HEK293 (cell line): ENCODE results near the gene RTCA.
A peak's percentile ranks its signal among the peaks of the same experiment; 100 is the strongest.

ENCODE experiments used
- CTCF ChIA-PET: fragments of 350-600 bp; formaldehyde crosslinking; extraction: SDS; loops from one replicate; lab custom pipeline; 2021; ENCODE audit warnings: antibody characterized with exemption; lab: Yijun Ruan, JAX
- POLR2A ChIA-PET: fragments of 300-600 bp; formaldehyde crosslinking; extraction: SDS; loops from one replicate; lab custom pipeline; 2020; ENCODE audit warnings: antibody characterized with exemption, inconsistent platforms; lab: Yijun Ruan, JAX
- H3K27ac ChIP-seq: fragments of 200-500 bp; sonication (Bioruptor generic); 2 replicates; pipeline ENCODE4 v1.5.1; 2014; ENCODE audit warnings: low read depth, low read length, control low read depth, inconsistent platforms; ENCODE audit errors: extremely low read depth
- H3K36me3 ChIP-seq, 2 experiments: fragments of 200-500 bp in 1 of 2; sonication (Bioruptor generic) in 1 of 2; 1 replicate in 1 of 2; 2 replicates in 1 of 2; pipeline ENCODE4 v1.5.1; 2014 to 2017; ENCODE audit warnings: inconsistent platforms in 2 of 2, low read length in 2 of 2; ENCODE audit not compliant: control insufficient read depth in 2 of 2, insufficient read depth in 1 of 2
- H3K4me1 ChIP-seq: fragments of 200-500 bp; sonication (Bioruptor generic); 2 replicates; pipeline ENCODE4 v1.5.1; 2014; ENCODE audit warnings: mild to moderate bottlenecking, low read length, inconsistent platforms; ENCODE audit not compliant: control insufficient read depth, insufficient read depth
- H3K4me3 ChIP-seq: 2 replicates; pipeline ENCODE4 v1.5.1; 2011; ENCODE audit warnings: low read depth, mild to moderate bottlenecking, control low read depth, low read length, moderate library complexity
- H3K9me3 ChIP-seq: fragments of 200-500 bp; sonication (Bioruptor generic); 2 replicates; pipeline ENCODE4 v1.5.1; 2014; ENCODE audit warnings: low read depth, low read length, inconsistent platforms; ENCODE audit not compliant: control insufficient read depth, insufficient read depth
- FEZF1 ChIP-seq: fragments of 450-650 bp; formaldehyde crosslinking; IDR thresholded peaks from 2 replicates; pipeline ENCODE4 v1.5.1; 2016; ENCODE audit warnings: missing biosample characterization, missing genetic modification characterization
- HIC1 ChIP-seq: fragments of 450-650 bp; formaldehyde crosslinking; IDR thresholded peaks from 2 replicates; pipeline ENCODE4 v1.5.1; 2016; ENCODE audit warnings: missing biosample characterization, missing genetic modification characterization
- KLF16 ChIP-seq: fragments of 450-650 bp; formaldehyde crosslinking; IDR thresholded peaks from 2 replicates; pipeline ENCODE4 v1.5.1; 2017; ENCODE audit warnings: missing biosample characterization, missing genetic modification characterization
- KLF8 ChIP-seq: fragments of 450-650 bp; formaldehyde crosslinking; IDR thresholded peaks from 2 replicates; pipeline ENCODE4 v1.5.1; 2016; ENCODE audit warnings: missing biosample characterization, missing genetic modification characterization
- KLF9 ChIP-seq: fragments of 450-650 bp; formaldehyde crosslinking; IDR thresholded peaks from 2 replicates; pipeline ENCODE4 v1.5.1; 2016; ENCODE audit warnings: missing biosample characterization, missing genetic modification characterization, low read depth
- PRDM1 ChIP-seq: fragments of 450-650 bp; formaldehyde crosslinking; IDR thresholded peaks from 2 replicates; pipeline ENCODE4; 2016; ENCODE audit warnings: missing biosample characterization, missing genetic modification characterization
- PRDM4 ChIP-seq: fragments of 450-650 bp; formaldehyde crosslinking; IDR thresholded peaks from 2 replicates; pipeline ENCODE4 v1.5.1; 2017; ENCODE audit warnings: missing biosample characterization, missing genetic modification characterization
- TRIM28 ChIP-seq: IDR thresholded peaks from 2 replicates; pipeline ENCODE4 v1.6.1; 2011; ENCODE audit warnings: low read length, control low read depth, borderline replicate concordance
- ZBTB11 ChIP-seq: fragments of 450-650 bp; formaldehyde crosslinking; conservative IDR thresholded peaks from 2 replicates; pipeline ENCODE4 v1.5.1; 2016; ENCODE audit warnings: low read depth, missing biosample characterization, missing genetic modification characterization
- ZNF26 ChIP-seq: fragments of 450-650 bp; formaldehyde crosslinking; IDR thresholded peaks from 2 replicates; pipeline ENCODE4 v1.5.1; 2016; ENCODE audit warnings: missing biosample characterization, missing genetic modification characterization
- ZNF362 ChIP-seq: fragments of 450-650 bp; formaldehyde crosslinking; IDR thresholded peaks from 2 replicates; pipeline ENCODE4 v1.5.1; 2016; ENCODE audit warnings: missing biosample characterization, missing genetic modification characterization
- ZNF513 ChIP-seq: fragments of 450-650 bp; IDR thresholded peaks from 2 replicates; pipeline ENCODE4 v1.5.1; 2018; ENCODE audit warnings: missing biosample characterization, missing genetic modification characterization
- ZNF529 ChIP-seq: fragments of 450-650 bp; formaldehyde crosslinking; IDR thresholded peaks from 2 replicates; pipeline ENCODE4 v1.5.1; 2017; ENCODE audit warnings: missing genetic modification characterization, missing biosample characterization; ENCODE audit not compliant: insufficient replicate concordance
- ZNF621 ChIP-seq: fragments of 450-650 bp; formaldehyde crosslinking; IDR thresholded peaks from 2 replicates; pipeline ENCODE4 v1.5.1; 2017; ENCODE audit warnings: missing biosample characterization, missing genetic modification characterization
- ZNF623 ChIP-seq: fragments of 450-650 bp; formaldehyde crosslinking; IDR thresholded peaks from 2 replicates; pipeline ENCODE4 v1.5.1; 2016; ENCODE audit warnings: missing biosample characterization, missing genetic modification characterization
- ZNF664 ChIP-seq: fragments of 450-650 bp; formaldehyde crosslinking; IDR thresholded peaks from 2 replicates; pipeline ENCODE4 v1.5.1; 2016; ENCODE audit warnings: missing biosample characterization, missing genetic modification characterization

Gene RTCA

GRCh38 chr1:100239961-100240360, 26.1 kb upstream of the RTCA start (continued):
- TF ChIP-seq HIC1 (tag by site-specific recombination) (no peak), ZNF623 (tag by site-specific recombination) (no peak), PRDM1 (peak; percentile 53)

- POLR2A ChIA-PET, result no interaction called here
- H3K4me1 ChIP-seq, result no peaks in the 10 kb centered on the region
- TF ChIP-seq ZNF26 (tag by site-specific recombination), result no peak
- TF ChIP-seq KLF9 (tag by site-specific recombination), result no peak
- no peak for TF ChIP-seq TRIM28
- no peak for TF ChIP-seq ZNF529 (tag by site-specific recombination)
- no peak for TF ChIP-seq KLF8
- no peak for TF ChIP-seq ZNF621 (tag by site-specific recombination)
- no peak for TF ChIP-seq KLF16 (tag by site-specific recombination)
Observed at GRCh38 chr1:100240631-100241030, 25.4 kb upstream of the RTCA start.

GRCh38 chr1:100246738-100247137, 19.3 kb upstream of the RTCA start:
- no peak for TF ChIP-seq FEZF1
- 0 out of 2 replicates have a peak, but pooled peaks have one; percentile 18 for TF ChIP-seq PRDM1
- no peak for TF ChIP-seq ZNF513 (tag by site-specific recombination)
- H3K9me3 ChIP-seq, result no peaks in the 10 kb centered on the region
- no peaks in the 10 kb centered on the region for H3K4me1 ChIP-seq
- peaks cover 0 to 3% of the 10 kb centered on the region in 2 experiments; a peak in 2 of 3 replicates for H3K36me3 ChIP-seq
- no peak overlapping the region for H3K27ac ChIP-seq
- POLR2A ChIA-PET, result no interaction called here
- H3K4me3 ChIP-seq, result no peak overlapping the region
- CTCF ChIA-PET, result no interaction called here

More at GRCh38 chr1:100240631-100241030, 25.4 kb upstream of the RTCA start:
- CTCF ChIA-PET, result no interaction called here
- Histone ChIP-seq H3K36me3 (peaks cover 7 to 29% of the 10 kb centered on the region in 2 experiments; a peak in 2 of 3 replicates), H3K9me3 (no peaks in the 10 kb centered on the region), H3K27ac (no peak overlapping the region), H3K4me3 (no peak overlapping the region)

- POLR2A ChIA-PET, result interaction anchor here (0.6 to 2.5 kb wide), 11 partner anchors 9 to 400 kb away, joined by 3 to 28 read pairs (median 4); partner anchors contain the start of genes CDC14A, RTCA, SLC35A3 and TRMT13
- peaks cover 0 to 3% of the 10 kb centered on the region in 2 experiments; a peak in 1 of 3 replicates for H3K36me3 ChIP-seq
- peak overlapping the region; percentile 68 for H3K4me3 ChIP-seq
- H3K27ac ChIP-seq, result peak overlapping the region; percentile 37; the same call in 1 of the 2 replicates
- no peaks in the 10 kb centered on the region for H3K4me1 ChIP-seq
- CTCF ChIA-PET, result interaction anchor here (1.0 to 1.1 kb wide), 2 partner anchors 14 to 207 kb away, joined by 3 read pairs; no protein-coding TSS in a partner anchor
- no peaks in the 10 kb centered on the region for H3K9me3 ChIP-seq
- TF ChIP-seq PRDM4 (peak; percentile 11; the same call in 1 of the 2 replicates), FEZF1 (no peak), ZNF362 (tag by site-specific recombination) (no peak), ZNF664 (tag by site-specific recombination) (peak; percentile 6; the same call in 1 of the 2 replicates), ZBTB11 (tag by site-specific recombination) (peak; percentile 73)
Observed at GRCh38 chr1:100249155-100249536, 16.9 kb upstream of the RTCA start.
